WTC11 (cell line): ENCODE results near the gene SKAP2. TPM values are rescaled to one million over a fixed set of nuclear protein-coding genes. Genes with fewer than 3 reads are reported as not detected.

Experiments used
- ATAC-seq: fragments of 200-7000 bp; cut with Tn5 transposase; 2 replicates; pipeline ENCODE4 v1.10.0; 2021; ENCODE audit warnings: mild to moderate bottlenecking, moderate library complexity
- CTCF ChIA-PET: fragments of 300-600 bp; sonication (Branson Sonifier 250); formaldehyde crosslinking; loops from one replicate; lab custom pipeline; 2021; ENCODE audit warnings: antibody characterized with exemption; lab: Charles Lee
- POLR2A ChIA-PET: fragments of 350-600 bp; sonication (Branson Sonifier 250); formaldehyde crosslinking; loops from one replicate; lab custom pipeline; 2021; ENCODE audit warnings: antibody characterized with exemption; lab: Charles Lee
- DNase-seq: peaks from one replicate; pipeline ENCODE4 v3.0.0; 2021; ENCODE audit warnings: low spot score
- H3K27ac Mint-ChIP-seq: 2 replicates; pipeline ENCODE4 v1.8.0; 2021; ENCODE audit warnings: mixed read lengths
- H3K27me3 Mint-ChIP-seq: 2 replicates; pipeline ENCODE4 v1.8.0; 2021; ENCODE audit warnings: low read depth, mild to moderate bottlenecking, moderate library complexity, mixed read lengths
- H3K36me3 Mint-ChIP-seq: 2 replicates; pipeline ENCODE4 v1.8.0; 2021; ENCODE audit warnings: mixed read lengths
- H3K4me1 Mint-ChIP-seq: 2 replicates; pipeline ENCODE4 v1.8.0; 2022; ENCODE audit warnings: mixed read lengths
- H3K4me3 Mint-ChIP-seq: 2 replicates; pipeline ENCODE4 v1.8.0; 2021; ENCODE audit warnings: mild to moderate bottlenecking, moderate library complexity, mixed read lengths
- H3K9me3 Mint-ChIP-seq: 2 replicates; pipeline ENCODE4 v1.8.0; 2021; ENCODE audit warnings: mixed read lengths
- EMX1 ChIP-seq: fragments of 250-450 bp; sonication (Bioruptor Pico); IDR thresholded peaks from 2 replicates; pipeline ENCODE4 v1.8.0; 2021; ENCODE audit warnings: mild to moderate bottlenecking
- GABPB1 ChIP-seq: sonication (generic); formaldehyde crosslinking; IDR thresholded peaks from 2 replicates; pipeline ENCODE4 v1.8.1; 2023; ENCODE audit warnings: mild to moderate bottlenecking, missing genetic modification reagents
- GRHL2 ChIP-seq: fragments of 250-450 bp; sonication (Bioruptor Pico); IDR thresholded peaks from 2 replicates; pipeline ENCODE4 v1.8.0; 2022; ENCODE audit warnings: mild to moderate bottlenecking, moderate library complexity; ENCODE audit not compliant: insufficient replicate concordance, severe bottlenecking
- GTF2I ChIP-seq: fragments of 250-450 bp; sonication (Bioruptor Pico); conservative IDR thresholded peaks from 2 replicates; pipeline ENCODE4 v1.4.0; 2021; ENCODE audit warnings: mild to moderate bottlenecking
- HMGA2 ChIP-seq: fragments of 250-450 bp; sonication (Bioruptor Pico); IDR thresholded peaks from 2 replicates; pipeline ENCODE4 v1.4.0; 2021; ENCODE audit warnings: mild to moderate bottlenecking, moderate library complexity
- IRF2 ChIP-seq: sonication (generic); formaldehyde crosslinking; IDR thresholded peaks from 2 replicates; pipeline ENCODE4 v1.8.0; 2022; ENCODE audit warnings: low read depth, missing genetic modification reagents, borderline replicate concordance
- JAZF1 ChIP-seq: fragments of 250-450 bp; sonication (Bioruptor Pico); IDR thresholded peaks from 2 replicates; pipeline ENCODE4 v1.9.0; 2021; ENCODE audit warnings: moderate library complexity, mild to moderate bottlenecking, inconsistent platforms
- NFE2L1 ChIP-seq: sonication (generic); formaldehyde crosslinking; IDR thresholded peaks from 2 replicates; pipeline ENCODE4 v1.8.1; 2023; ENCODE audit warnings: missing genetic modification reagents
- NFYB ChIP-seq: sonication (generic); formaldehyde crosslinking; conservative IDR thresholded peaks from 2 replicates; pipeline ENCODE4 v1.8.0; 2022; ENCODE audit warnings: low read depth, missing genetic modification reagents
- SMAD3 ChIP-seq: sonication (generic); formaldehyde crosslinking; IDR thresholded peaks from 2 replicates; pipeline ENCODE4 v1.8.0; 2022; ENCODE audit warnings: missing genetic modification reagents, mild to moderate bottlenecking, borderline replicate concordance
- TCF7 ChIP-seq: sonication (generic); formaldehyde crosslinking; IDR thresholded peaks from 2 replicates; pipeline ENCODE4 v1.8.0; 2022; ENCODE audit warnings: mild to moderate bottlenecking, low read depth, missing genetic modification reagents, moderate library complexity
- TEAD1 ChIP-seq: sonication (generic); formaldehyde crosslinking; IDR thresholded peaks from 2 replicates; pipeline ENCODE4 v1.8.0; 2022; ENCODE audit warnings: mild to moderate bottlenecking, missing genetic modification reagents
- TP53 ChIP-seq: sonication (generic); formaldehyde crosslinking; IDR thresholded peaks from 2 replicates; pipeline ENCODE4 v1.8.1; 2023; ENCODE audit warnings: mild to moderate bottlenecking, missing genetic modification reagents
- ZBTB21 ChIP-seq: sonication (generic); formaldehyde crosslinking; IDR thresholded peaks from 2 replicates; pipeline ENCODE4 v1.8.1; 2023; ENCODE audit warnings: mild to moderate bottlenecking, missing genetic modification reagents, borderline replicate concordance
- ZNF138 ChIP-seq: sonication (generic); formaldehyde crosslinking; conservative IDR thresholded peaks from 2 replicates; pipeline ENCODE4 v1.8.1; 2022; ENCODE audit warnings: mild to moderate bottlenecking, moderate library complexity, missing genetic modification reagents
- ZNF396 ChIP-seq: fragments of 250-450 bp; sonication (Bioruptor Pico); IDR thresholded peaks from 2 replicates; pipeline ENCODE4 v1.8.0; 2021; ENCODE audit warnings: mild to moderate bottlenecking, moderate library complexity, borderline replicate concordance
- ZNF423 ChIP-seq: fragments of 250-450 bp; sonication (Bioruptor Pico); IDR thresholded peaks from 2 replicates; pipeline ENCODE4 v2.1.2; 2022; ENCODE audit warnings: mild to moderate bottlenecking, moderate library complexity
- total RNA-seq: library from RNA; stranded (reverse); gene quantifications from 3 replicates; pipeline ENCODE4 v1.2.3, GENCODE V29; 2021
- TF ChIP-seq, protein P1 (sequence below): sonication (generic); formaldehyde crosslinking; IDR thresholded peaks from 2 replicates; pipeline ENCODE4 v1.8.0; 2023; ENCODE audit warnings: missing genetic modification reagents
- TF ChIP-seq, protein P2 (sequence below): sonication (generic); formaldehyde crosslinking; IDR thresholded peaks from 2 replicates; pipeline ENCODE4 v1.8.0; 2022; ENCODE audit warnings: mild to moderate bottlenecking, missing genetic modification reagents
- TF ChIP-seq, protein P3 (sequence below): fragments of 250-450 bp; sonication (Bioruptor Pico); IDR thresholded peaks from 2 replicates; pipeline ENCODE4 v2.1.2; 2022; ENCODE audit warnings: mild to moderate bottlenecking, moderate library complexity
- TF ChIP-seq, protein P4 (sequence below): sonication (generic); formaldehyde crosslinking; IDR thresholded peaks from 2 replicates; pipeline ENCODE4 v1.8.1; 2023; ENCODE audit warnings: mild to moderate bottlenecking, missing genetic modification reagents, moderate library complexity
- TF ChIP-seq, protein P5 (sequence below): sonication (generic); formaldehyde crosslinking; IDR thresholded peaks from 2 replicates; pipeline ENCODE4 v1.8.0; 2023; ENCODE audit warnings: mild to moderate bottlenecking, missing genetic modification reagents
- TF ChIP-seq, protein P6 (sequence below): sonication (generic); formaldehyde crosslinking; conservative IDR thresholded peaks from 2 replicates; pipeline ENCODE4 v1.8.1; 2022; ENCODE audit warnings: mild to moderate bottlenecking, missing genetic modification reagents

SKAP2 gene
- total RNA-seq, 1 experiment from 2014 or later: 2.5 TPM

DNA sequence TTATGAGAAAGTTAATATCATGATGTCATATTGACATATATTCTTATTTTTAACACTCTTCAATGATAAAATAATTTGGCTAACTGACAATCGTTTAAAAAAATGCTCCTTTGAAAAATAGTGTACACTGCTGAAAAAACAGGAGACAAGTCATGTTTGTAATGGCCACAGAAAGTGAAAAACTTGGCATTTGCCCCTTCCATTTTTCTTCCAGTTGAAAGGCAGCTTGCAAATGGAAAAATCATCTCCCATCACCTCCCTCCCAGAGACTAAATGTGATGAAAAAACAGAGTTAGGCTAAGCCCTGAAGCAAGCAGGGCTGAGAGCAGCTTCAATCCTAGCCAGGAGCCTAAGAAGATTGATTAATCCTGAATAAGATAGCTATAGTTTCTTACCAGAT, 160.4 kb downstream of the SKAP2 start (continued):
- TF ChIP-seq, protein P1, sequence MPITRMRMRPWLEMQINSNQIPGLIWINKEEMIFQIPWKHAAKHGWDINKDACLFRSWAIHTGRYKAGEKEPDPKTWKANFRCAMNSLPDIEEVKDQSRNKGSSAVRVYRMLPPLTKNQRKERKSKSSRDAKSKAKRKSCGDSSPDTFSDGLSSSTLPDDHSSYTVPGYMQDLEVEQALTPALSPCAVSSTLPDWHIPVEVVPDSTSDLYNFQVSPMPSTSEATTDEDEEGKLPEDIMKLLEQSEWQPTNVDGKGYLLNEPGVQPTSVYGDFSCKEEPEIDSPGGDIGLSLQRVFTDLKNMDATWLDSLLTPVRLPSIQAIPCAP (CRISPR knock-in tag): no peak
- TF ChIP-seq TEAD1 (CRISPR knock-in tag): no peak
- TF ChIP-seq ZNF423: no peak
- TF ChIP-seq GRHL2 (CRISPR knock-in tag): no peak
- TF ChIP-seq ZBTB21 (CRISPR knock-in tag): no peak
- TF ChIP-seq ZNF138 (CRISPR knock-in tag): no peak
- no peak for TF ChIP-seq TCF7 (CRISPR knock-in tag)
- no peak for TF ChIP-seq EMX1 (CRISPR knock-in tag)
- no peak for TF ChIP-seq SMAD3
- TF ChIP-seq, protein P2, sequence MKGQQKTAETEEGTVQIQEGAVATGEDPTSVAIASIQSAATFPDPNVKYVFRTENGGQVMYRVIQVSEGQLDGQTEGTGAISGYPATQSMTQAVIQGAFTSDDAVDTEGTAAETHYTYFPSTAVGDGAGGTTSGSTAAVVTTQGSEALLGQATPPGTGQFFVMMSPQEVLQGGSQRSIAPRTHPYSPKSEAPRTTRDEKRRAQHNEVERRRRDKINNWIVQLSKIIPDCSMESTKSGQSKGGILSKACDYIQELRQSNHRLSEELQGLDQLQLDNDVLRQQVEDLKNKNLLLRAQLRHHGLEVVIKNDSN (CRISPR knock-in tag): no peak
- TF ChIP-seq NFYB (CRISPR knock-in tag): no peak

DNA sequence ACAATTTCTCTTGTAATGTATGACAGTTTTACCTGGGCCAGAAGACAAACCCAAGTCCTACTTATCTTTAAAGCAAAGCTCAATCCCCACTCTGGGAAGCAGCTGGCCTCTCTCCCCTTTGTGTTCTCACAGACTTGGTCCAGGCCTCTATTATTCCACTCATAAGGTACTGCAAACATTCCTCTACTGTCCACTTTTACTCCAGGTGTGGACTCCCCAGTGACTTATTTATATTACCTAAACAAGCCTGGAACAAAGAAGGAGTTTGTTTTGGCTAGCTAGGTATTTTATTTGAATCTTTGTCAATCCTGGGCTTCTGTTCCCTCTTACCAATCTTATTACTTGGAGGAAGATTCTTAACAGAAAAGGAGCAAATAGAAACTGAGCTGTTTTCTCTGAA, 163.5 kb downstream of the SKAP2 start:
- H3K4me3 Mint-ChIP-seq: no peak overlapping the region
- no peaks in the 10 kb centered on the region for H3K36me3 Mint-ChIP-seq
- no peaks in the 10 kb centered on the region for H3K27me3 Mint-ChIP-seq
- TF ChIP-seq GABPB1 (CRISPR knock-in tag) (no peak), ZNF138 (CRISPR knock-in tag) (no peak)
- ATAC-seq (no peak), DNase-seq (no peak)
- peaks cover 4% of the 10 kb centered on the region; the same call in 1 of the 2 replicates for H3K4me1 Mint-ChIP-seq
- POLR2A ChIA-PET: no interaction called here
- H3K27ac Mint-ChIP-seq: no peak overlapping the region
- CTCF ChIA-PET: interaction anchor here (1.7 kb wide), 1 partner anchor 33 kb away, joined by 5 read pairs; no protein-coding TSS in a partner anchor
- no peaks in the 10 kb centered on the region for H3K9me3 Mint-ChIP-seq

DNA sequence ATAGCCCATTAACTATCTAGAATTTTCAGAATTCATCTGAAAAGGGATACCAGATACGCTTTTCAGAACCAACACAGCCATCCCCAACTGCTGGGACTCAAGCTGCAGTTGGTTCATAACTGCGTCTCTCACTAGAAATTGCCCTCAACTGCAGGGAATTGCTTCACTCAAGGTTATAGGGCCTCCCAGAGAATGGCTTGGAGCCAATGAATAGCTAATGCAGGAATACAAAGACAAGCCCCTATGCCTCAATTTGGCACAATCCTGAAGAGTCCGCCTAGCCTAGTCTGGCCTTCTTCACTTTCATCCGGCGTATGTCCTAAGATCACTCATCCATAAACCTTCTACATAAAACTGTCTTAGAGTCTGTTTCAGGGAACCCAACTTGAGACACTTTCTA, 164.0 kb downstream of the SKAP2 start:
- no peak for ATAC-seq
- Mint-ChIP-seq H3K27me3 (no peaks in the 10 kb centered on the region), H3K36me3 (no peaks in the 10 kb centered on the region), H3K4me1 (peaks cover 4% of the 10 kb centered on the region; the same call in 1 of the 2 replicates), H3K4me3 (no peak overlapping the region), H3K9me3 (no peaks in the 10 kb centered on the region), H3K27ac (no peak overlapping the region)
- no peak for DNase-seq
- POLR2A ChIA-PET: no interaction called here
- TF ChIP-seq, protein P3, sequence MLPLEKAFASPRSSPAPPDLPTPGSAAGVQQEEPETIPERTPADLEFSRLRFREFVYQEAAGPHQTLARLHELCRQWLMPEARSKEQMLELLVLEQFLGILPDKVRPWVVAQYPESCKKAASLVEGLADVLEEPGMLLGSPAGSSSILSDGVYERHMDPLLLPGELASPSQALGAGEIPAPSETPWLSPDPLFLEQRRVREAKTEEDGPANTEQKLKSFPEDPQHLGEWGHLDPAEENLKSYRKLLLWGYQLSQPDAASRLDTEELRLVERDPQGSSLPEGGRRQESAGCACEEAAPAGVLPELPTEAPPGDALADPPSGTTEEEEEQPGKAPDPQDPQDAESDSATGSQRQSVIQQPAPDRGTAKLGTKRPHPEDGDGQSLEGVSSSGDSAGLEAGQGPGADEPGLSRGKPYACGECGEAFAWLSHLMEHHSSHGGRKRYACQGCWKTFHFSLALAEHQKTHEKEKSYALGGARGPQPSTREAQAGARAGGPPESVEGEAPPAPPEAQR (CRISPR knock-in tag): no peak
- TF ChIP-seq NFE2L1: no peak
- no peak for TF ChIP-seq SMAD3
- no peak for TF ChIP-seq TP53 (CRISPR knock-in tag)
- TF ChIP-seq, protein P4, sequence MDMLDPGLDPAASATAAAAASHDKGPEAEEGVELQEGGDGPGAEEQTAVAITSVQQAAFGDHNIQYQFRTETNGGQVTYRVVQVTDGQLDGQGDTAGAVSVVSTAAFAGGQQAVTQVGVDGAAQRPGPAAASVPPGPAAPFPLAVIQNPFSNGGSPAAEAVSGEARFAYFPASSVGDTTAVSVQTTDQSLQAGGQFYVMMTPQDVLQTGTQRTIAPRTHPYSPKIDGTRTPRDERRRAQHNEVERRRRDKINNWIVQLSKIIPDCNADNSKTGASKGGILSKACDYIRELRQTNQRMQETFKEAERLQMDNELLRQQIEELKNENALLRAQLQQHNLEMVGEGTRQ: no peak
- no peak for TF ChIP-seq HMGA2
- TF ChIP-seq IRF2: no peak
- TF ChIP-seq, protein P5, sequence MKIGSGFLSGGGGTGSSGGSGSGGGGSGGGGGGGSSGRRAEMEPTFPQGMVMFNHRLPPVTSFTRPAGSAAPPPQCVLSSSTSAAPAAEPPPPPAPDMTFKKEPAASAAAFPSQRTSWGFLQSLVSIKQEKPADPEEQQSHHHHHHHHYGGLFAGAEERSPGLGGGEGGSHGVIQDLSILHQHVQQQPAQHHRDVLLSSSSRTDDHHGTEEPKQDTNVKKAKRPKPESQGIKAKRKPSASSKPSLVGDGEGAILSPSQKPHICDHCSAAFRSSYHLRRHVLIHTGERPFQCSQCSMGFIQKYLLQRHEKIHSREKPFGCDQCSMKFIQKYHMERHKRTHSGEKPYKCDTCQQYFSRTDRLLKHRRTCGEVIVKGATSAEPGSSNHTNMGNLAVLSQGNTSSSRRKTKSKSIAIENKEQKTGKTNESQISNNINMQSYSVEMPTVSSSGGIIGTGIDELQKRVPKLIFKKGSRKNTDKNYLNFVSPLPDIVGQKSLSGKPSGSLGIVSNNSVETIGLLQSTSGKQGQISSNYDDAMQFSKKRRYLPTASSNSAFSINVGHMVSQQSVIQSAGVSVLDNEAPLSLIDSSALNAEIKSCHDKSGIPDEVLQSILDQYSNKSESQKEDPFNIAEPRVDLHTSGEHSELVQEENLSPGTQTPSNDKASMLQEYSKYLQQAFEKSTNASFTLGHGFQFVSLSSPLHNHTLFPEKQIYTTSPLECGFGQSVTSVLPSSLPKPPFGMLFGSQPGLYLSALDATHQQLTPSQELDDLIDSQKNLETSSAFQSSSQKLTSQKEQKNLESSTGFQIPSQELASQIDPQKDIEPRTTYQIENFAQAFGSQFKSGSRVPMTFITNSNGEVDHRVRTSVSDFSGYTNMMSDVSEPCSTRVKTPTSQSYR: no peak
- no peak for TF ChIP-seq GTF2I (CRISPR knock-in tag)
- no peak for TF ChIP-seq JAZF1 (CRISPR knock-in tag)
- no peak for TF ChIP-seq ZNF396
- TF ChIP-seq ZBTB21 (CRISPR knock-in tag): no peak
- TF ChIP-seq, protein P6, sequence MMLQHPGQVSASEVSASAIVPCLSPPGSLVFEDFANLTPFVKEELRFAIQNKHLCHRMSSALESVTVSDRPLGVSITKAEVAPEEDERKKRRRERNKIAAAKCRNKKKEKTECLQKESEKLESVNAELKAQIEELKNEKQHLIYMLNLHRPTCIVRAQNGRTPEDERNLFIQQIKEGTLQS (CRISPR knock-in tag): no peak
- CTCF ChIA-PET: interaction anchor here (1.7 kb wide), 1 partner anchor 33 kb away, joined by 5 read pairs; no protein-coding TSS in a partner anchor
